Measurements from ENCODE around the gene ISG15. TPM values are rescaled to one million over a fixed set of nuclear protein-coding genes. Genes with fewer than 3 reads are reported as not detected.

Gene ISG15
- total and polyA plus RNA-seq, 2 of the 13 experiments (the other 11 are each of a cell fraction or from before 2014, with no cell fraction given): 42.1 to 54.9 TPM

GRCh38 chr1:1004780-1005697 lies 8.3 kb upstream of the ISG15 start (continued):
- TF ChIP-seq EHMT2 (IDR thresholded peaks at IDR 0.05; ENCODE audit: borderline replicate concordance, low read depth, low read length) (no peak), POGZ (CRISPR knock-in tag; IDR thresholded peaks at IDR 0.05) (no peak; the same call in 1 of the 2 replicates), ZFP91 (CRISPR knock-in tag; IDR thresholded peaks at IDR 0.05; ENCODE audit: borderline replicate concordance) (peak; percentile 62; the same call in 1 of the 2 replicates), ZBTB37 (CRISPR knock-in tag; IDR thresholded peaks at IDR 0.05) (no peak), ZSCAN20 (CRISPR knock-in tag; IDR thresholded peaks at IDR 0.05; ENCODE audit: borderline replicate concordance) (no peak), DMTF1 (CRISPR knock-in tag; IDR thresholded peaks at IDR 0.05) (no peak), RCOR2 (CRISPR knock-in tag; IDR thresholded peaks at IDR 0.05) (no peak), HNF4A (CRISPR knock-in tag; IDR thresholded peaks at IDR 0.05) (peak; percentile 50; the same call in 1 of the 2 replicates), HMG20A (CRISPR knock-in tag; IDR thresholded peaks at IDR 0.05; ENCODE audit: borderline replicate concordance) (peak; percentile 17; the same call in 1 of the 2 replicates), ZBTB4 (CRISPR knock-in tag; IDR thresholded peaks at IDR 0.05; ENCODE audit: borderline replicate concordance) (peak; percentile 58), YEATS2 (CRISPR knock-in tag; IDR thresholded peaks at IDR 0.05; ENCODE audit: borderline replicate concordance) (no peak), FOXA1 (IDR thresholded peaks at IDR 0.05) (no peak), FOXA1 (CRISPR knock-in tag; IDR thresholded peaks at IDR 0.05) (no peak), HHEX (CRISPR knock-in tag; IDR thresholded peaks at IDR 0.05) (no peak), PATZ1 (CRISPR knock-in tag; IDR thresholded peaks at IDR 0.05) (peak; percentile 73), ZNF883 (CRISPR knock-in tag; IDR thresholded peaks at IDR 0.05; ENCODE audit: not compliant biosample characterization) (no peak), ZNF230 (CRISPR knock-in tag; IDR thresholded peaks at IDR 0.05) (0 out of 2 replicates have a peak, but pooled peaks have one; percentile 36), NFRKB (IDR thresholded peaks at IDR 0.05) (no peak)

Measured in HepG2 (cell line).